GM04504 (cell line): ENCODE results near the gene GNG7.
"Not testable (repeated sequence)": the region's sequence is repeated elsewhere in the genome, so short reads cannot be mapped to it uniquely, and the experiment has no call there.

Experiments
- DNase-seq: peaks from one replicate; pipeline ENCODE4 v3.0.0-alpha.2; 2012; ENCODE audit warnings: low read depth

The GNG7 gene

GRCh38 chr19:2550431-2551171 lies 151.9 kb downstream of the GNG7 start:
- no peak for DNase-seq

- peak; percentile 88 for DNase-seq
Observed at GRCh38 chr19:2549701-2550191, 152.7 kb downstream of the GNG7 start.

- DNase-seq = no peak
Observed at GRCh38 chr19:2548966-2549365, 153.5 kb downstream of the GNG7 start.

- no peak for DNase-seq
Observed at GRCh38 chr19:2547721-2548120, 154.8 kb downstream of the GNG7 start.

GRCh38 chr19:2547033-2547680 lies 155.3 kb downstream of the GNG7 start:
- no peak for DNase-seq

- no peak for DNase-seq
Observed at GRCh38 chr19:2546128-2547032, 156.1 kb downstream of the GNG7 start.

- not testable (repeated sequence) for DNase-seq
Observed at GRCh38 chr19:2545416-2546127, 156.9 kb downstream of the GNG7 start.

- no peak for DNase-seq
Observed at GRCh38 chr19:2544576-2545415, 157.7 kb downstream of the GNG7 start.

GRCh38 chr19:2543463-2544442 lies 158.7 kb downstream of the GNG7 start:
- DNase-seq = peak; percentile 96

GRCh38 chr19:2543072-2543462 lies 159.4 kb downstream of the GNG7 start:
- not testable (repeated sequence) for DNase-seq

GRCh38 chr19:2542341-2543069 lies 160.0 kb downstream of the GNG7 start:
- DNase-seq = no peak

GRCh38 chr19:2540646-2541454 lies 161.6 kb downstream of the GNG7 start:
- peak; percentile 95 for DNase-seq

- no peak for DNase-seq
Observed at GRCh38 chr19:2540251-2540645, 162.2 kb downstream of the GNG7 start.

- DNase-seq = no peak
Observed at GRCh38 chr19:2538096-2538757, 164.3 kb downstream of the GNG7 start.

GRCh38 chr19:2537584-2537983 lies 164.9 kb downstream of the GNG7 start:
- DNase-seq = not testable (repeated sequence)

GRCh38 chr19:2536461-2536860 lies 166.0 kb downstream of the GNG7 start:
- no peak for DNase-seq

- DNase-seq = no peak
Observed at GRCh38 chr19:2534423-2535013, 168.0 kb downstream of the GNG7 start.
